Measurements from ENCODE around the gene KRTAP4-6.

- TF ChIP-seq CTCF (IDR thresholded peaks at IDR 0.05; ENCODE audit: low read depth, low read length, missing input control) (no peak), MAX (IDR thresholded peaks at IDR 0.05) (no peak), JUND (IDR thresholded peaks at IDR 0.05) (no peak), RXRA (IDR thresholded peaks at IDR 0.05) (no peak), RAD21 (IDR thresholded peaks at IDR 0.05) (no peak), GABPA (IDR thresholded peaks at IDR 0.05 in 1 of 2, conservative IDR thresholded peaks at IDR 0.05 in 1 of 2) (no peak), SP1 (IDR thresholded peaks at IDR 0.05) (no peak), REST (IDR thresholded peaks at IDR 0.05) (no peak), EGR1 (IDR thresholded peaks at IDR 0.05; ENCODE audit: low read depth in 2 of 2) (no peak), TAF1 (conservative IDR thresholded peaks at IDR 0.05) (no peak), YY1 (IDR thresholded peaks at IDR 0.05) (no peak), ATF3 (IDR thresholded peaks at IDR 0.05) (no peak), FOXA1 (IDR thresholded peaks at IDR 0.05) (no peak)
Measured at GRCh38 chr17:41167561-41167960, 27.2 kb upstream of the KRTAP4-6 start.

All from liver (tissue), 3 donors.